IPS-11a (cell line): ENCODE measurements around the gene STKLD1.
"Not testable (repeated sequence)": the region's sequence is repeated elsewhere in the genome, so short reads cannot be mapped to it uniquely, and the experiment has no call there.

ENCODE experiments used
- H3K4me3 ChIP-seq: one replicate; pipeline ENCODE4 v1.5.1; 2013; ENCODE audit warnings: low read depth, low read length, control low read depth

The STKLD1 gene

GRCh38 chr9:133436681-133437080 is 60.5 kb downstream of the STKLD1 start:
- H3K4me3 ChIP-seq: no peak overlapping the region

- no peak overlapping the region for H3K4me3 ChIP-seq
Measured at GRCh38 chr9:133437753-133438531, 61.8 kb downstream of the STKLD1 start.

- no peak overlapping the region for H3K4me3 ChIP-seq
Measured at GRCh38 chr9:133439337-133439736, 63.2 kb downstream of the STKLD1 start.

GRCh38 chr9:133440874-133441273 is 64.7 kb downstream of the STKLD1 start:
- H3K4me3 ChIP-seq: no peak overlapping the region

- H3K4me3 ChIP-seq: no peak overlapping the region
Measured at GRCh38 chr9:133441571-133441970, 65.4 kb downstream of the STKLD1 start.

GRCh38 chr9:133443248-133443647 is 67.1 kb downstream of the STKLD1 start:
- no peak overlapping the region for H3K4me3 ChIP-seq

- no peak overlapping the region for H3K4me3 ChIP-seq
Measured at GRCh38 chr9:133443982-133444381, 67.8 kb downstream of the STKLD1 start.

- no peak overlapping the region for H3K4me3 ChIP-seq
Measured at GRCh38 chr9:133445293-133445969, 69.3 kb downstream of the STKLD1 start.

GRCh38 chr9:133448487-133448972 is 72.4 kb downstream of the STKLD1 start:
- H3K4me3 ChIP-seq: no peak overlapping the region

GRCh38 chr9:133449760-133450159 is 73.6 kb downstream of the STKLD1 start:
- no peak overlapping the region for H3K4me3 ChIP-seq

GRCh38 chr9:133451865-133452264 is 75.7 kb downstream of the STKLD1 start:
- not testable (repeated sequence) for H3K4me3 ChIP-seq

GRCh38 chr9:133452562-133452961 is 76.4 kb downstream of the STKLD1 start:
- no peak overlapping the region for H3K4me3 ChIP-seq

- H3K4me3 ChIP-seq: no peak overlapping the region
Measured at GRCh38 chr9:133453651-133454050, 77.5 kb downstream of the STKLD1 start.

- no peak overlapping the region for H3K4me3 ChIP-seq
Measured at GRCh38 chr9:133454325-133454724, 78.2 kb downstream of the STKLD1 start.

GRCh38 chr9:133454943-133455673 is 78.9 kb downstream of the STKLD1 start:
- no peak overlapping the region for H3K4me3 ChIP-seq
